Adrenal gland (tissue), 12 donors: ENCODE measurements around the gene MLANA. TPM values are rescaled to one million over a fixed set of nuclear protein-coding genes. Genes with fewer than 3 reads are reported as not detected.

Source experiments
- DNase-seq, 7 donors: peaks; one replicate each; pipeline ENCODE4 v3.0.0-alpha.2; 2019 to 2020
- H3K27ac ChIP-seq, 5 donors: fragments of 200-600 bp; sonication (generic) in 4 of 5; 1 replicate in 3 of 5; 2 replicates in 2 of 5; pipeline versions ENCODE4 v1.5.1 to v1.8.0; 2016 to 2020; ENCODE audit warnings: mild to moderate bottlenecking in 1 of 5
- H3K27me3 ChIP-seq: fragments of 200-600 bp; 2 replicates; pipeline ENCODE4 v1.8.0; 2021
- H3K36me3 ChIP-seq, 2 donors: fragments of 200-600 bp; replicated peaks in 1 of 2; 1 replicate in 1 of 2; 2 replicates in 1 of 2; pipeline versions ENCODE4 v1.5.1 to v1.8.0; 2018 to 2022
- H3K4me1 ChIP-seq, 2 donors: fragments of 200-600 bp; replicated peaks in 1 of 2; 1 replicate in 1 of 2; 2 replicates in 1 of 2; pipeline versions ENCODE4 v1.5.1 to v1.8.0; 2018 to 2021
- H3K4me3 ChIP-seq, 4 donors: fragments of 200-600 bp; sonication (generic) in 3 of 4; one replicate each; pipeline ENCODE4 v1.5.1; 2016 to 2018
- H3K9me3 ChIP-seq, 3 donors: fragments of 200-600 bp; sonication (generic) in 1 of 3; replicated peaks in 1 of 3; 1 replicate in 2 of 3; 2 replicates in 1 of 3; pipeline versions ENCODE4 v1.5.1 to v1.8.0; 2016 to 2021
- CTCF ChIP-seq, 6 experiments: fragments of 450-650 bp in 4 of 6; fragments of 200-600 bp in 2 of 6; sonication (generic) in 1 of 6; IDR thresholded peaks; 1 replicate in 5 of 6; 2 replicates in 1 of 6; pipeline versions ENCODE4 v1.5.1 to v1.8.0; 2016 to 2021; ENCODE audit warnings: antibody characterized with exemption in 6 of 6, mild to moderate bottlenecking in 2 of 6, moderate library complexity in 1 of 6
- POLR2A ChIP-seq, 2 donors: fragments of 450-650 bp; IDR thresholded peaks; one replicate each; pipeline ENCODE4 v1.6.1; 2017; ENCODE audit warnings: antibody characterized with exemption in 2 of 2, mild to moderate bottlenecking in 2 of 2, moderate library complexity in 1 of 2
- WGBS, 4 donors: extraction: QIAGEN DNeasy Blood & Tissue Kit in 2 of 4; methylation state at CpG; one replicate each; pipeline versions ENCODE4 v1.1.5 to v1.1.7; 2013 to 2017; 5-methylcytosine and 5-hydroxymethylcytosine counted together
- intact Hi-C, 2 donors: fragments of 100-400 bp; cut with DNase I; formaldehyde crosslinking; loops; one replicate each; pipeline versions ENCODE4 v1.14.1 to v1.15.0; 2022 to 2023
- polyA plus RNA-seq, 3 donors: library from polyadenylated mRNA; stranded (reverse); fragments of 200-250 nt in 2 of 3; fragments of 350-450 nt in 1 of 3; fragmentation: Illumina TruSeq in 1 of 3; extraction: RNeasy Lipid Tissue Mini Kit (QIAGEN cat#74804) in 1 of 3; gene quantifications; one replicate each; pipeline ENCODE4 v1.2.3, GENCODE V29; 2013 to 2014
- total RNA-seq, 9 donors: library from RNA; depleted of rRNA in 4 of 9; stranded (reverse); fragments of >200 nt in 4 of 9; fragments of 120-200 nt in 1 of 9; fragmentation: NEBNext Ultra II Directional in 1 of 9; extraction: Animal tissue kit (Norgen Biotek cat#: 25700) in 1 of 9; gene quantifications; one replicate each; pipeline versions ENCODE4 v1.1.0 to v1.2.4, GENCODE V29; 2013 to 2023
- donor health status: healthy with polysubstance abuse.
- donor health status: Bipolar disorder and iron deficiency.
- donor health status: DM: yes; HTN: yes; CAD: no.
- donor health status: DM: no; HTN: no; CAD: no.
- donor health status: DM: no; HTN: no; CAD: no.
- donor health status: DM: yes; HTN: yes; CAD: no.

Gene MLANA
- total and polyA plus RNA-seq, 12 donors: not detected

- peaks cover 0 to 26% of the 10 kb centered on the region in 2 donors for H3K36me3 ChIP-seq
- no peak overlapping the region for H3K4me3 ChIP-seq
- no peaks in the 10 kb centered on the region for H3K9me3 ChIP-seq
- WGBS, 4 donors: 64 to 65% (median 65%) methylated on average over 3 of the region's 3 CpGs
- TF ChIP-seq POLR2A (IDR thresholded peaks at IDR 0.05) (no peak), CTCF (IDR thresholded peaks at IDR 0.05) (no peak)
- intact Hi-C loops: no loop called here
- no peaks in the 10 kb centered on the region for H3K4me1 ChIP-seq
- no peak overlapping the region for H3K27ac ChIP-seq
- H3K27me3 ChIP-seq: no peaks in the 10 kb centered on the region
- DNase-seq: no peak
Measured at GRCh38 chr9:5917888-5918287, 27.2 kb downstream of the MLANA start.

GRCh38 chr9:5918460-5918859 is 27.8 kb downstream of the MLANA start:
- 92 to 99% (median 96%) methylated on average over 3 of the region's 3 CpGs for WGBS, 4 donors
- TF ChIP-seq POLR2A (IDR thresholded peaks at IDR 0.05) (no peak), CTCF (IDR thresholded peaks at IDR 0.05) (no peak)

GRCh38 chr9:5920860-5921328 is 30.2 kb downstream of the MLANA start:
- no peak for TF ChIP-seq CTCF (IDR thresholded peaks at IDR 0.05)
- TF ChIP-seq POLR2A (IDR thresholded peaks at IDR 0.05): no peak
- no peaks in the 10 kb centered on the region for H3K27me3 ChIP-seq

More at GRCh38 chr9:5918460-5918859, 27.8 kb downstream of the MLANA start:
- Histone ChIP-seq H3K9me3 (no peaks in the 10 kb centered on the region), H3K36me3 (peaks cover 0 to 31% of the 10 kb centered on the region in 2 donors), H3K4me1 (no peaks in the 10 kb centered on the region), H3K27ac (no peak overlapping the region), H3K27me3 (no peaks in the 10 kb centered on the region), H3K4me3 (no peak overlapping the region)
- DNase-seq: no peak
- intact Hi-C loops: no loop called here

GRCh38 chr9:5922192-5922591 is 31.5 kb downstream of the MLANA start:
- H3K9me3 ChIP-seq: no peaks in the 10 kb centered on the region
- intact Hi-C loops: no loop called here
- DNase-seq: no peak
- H3K4me3 ChIP-seq: no peak overlapping the region
- peaks cover 0 to 44% of the 10 kb centered on the region in 2 donors for H3K36me3 ChIP-seq
- TF ChIP-seq POLR2A (IDR thresholded peaks at IDR 0.05): no peak
- TF ChIP-seq CTCF (IDR thresholded peaks at IDR 0.05): no peak
- no peaks in the 10 kb centered on the region for H3K4me1 ChIP-seq
- H3K27ac ChIP-seq: no peak overlapping the region
- WGBS, 4 donors: 91 to 98% (median 92%) methylated on average over 2 of the region's 2 CpGs
- H3K27me3 ChIP-seq: no peaks in the 10 kb centered on the region

More at GRCh38 chr9:5920860-5921328, 30.2 kb downstream of the MLANA start:
- WGBS, 4 donors: 79 to 96% (median 91%) methylated on average over 2 of the region's 2 CpGs
- Histone ChIP-seq H3K4me3 (no peak overlapping the region), H3K4me1 (no peaks in the 10 kb centered on the region), H3K36me3 (peaks cover 0 to 44% of the 10 kb centered on the region in 2 donors), H3K27ac (peak overlapping the region in 1 of 5 donors; percentile 11), H3K9me3 (no peaks in the 10 kb centered on the region)
- no peak for DNase-seq
- intact Hi-C loops: no loop called here
